Stromal cell of bone marrow (primary cell): Measurements from ENCODE around the gene ACSF2.
"Not testable (repeated sequence)": the region's sequence is repeated elsewhere in the genome, so short reads cannot be mapped to it uniquely, and the experiment has no call there.

ENCODE experiments used
- DNase-seq: peaks from one replicate; pipeline ENCODE4 v3.0.0-alpha.2; 2012; ENCODE audit warnings: low read depth

ACSF2 gene

DNA sequence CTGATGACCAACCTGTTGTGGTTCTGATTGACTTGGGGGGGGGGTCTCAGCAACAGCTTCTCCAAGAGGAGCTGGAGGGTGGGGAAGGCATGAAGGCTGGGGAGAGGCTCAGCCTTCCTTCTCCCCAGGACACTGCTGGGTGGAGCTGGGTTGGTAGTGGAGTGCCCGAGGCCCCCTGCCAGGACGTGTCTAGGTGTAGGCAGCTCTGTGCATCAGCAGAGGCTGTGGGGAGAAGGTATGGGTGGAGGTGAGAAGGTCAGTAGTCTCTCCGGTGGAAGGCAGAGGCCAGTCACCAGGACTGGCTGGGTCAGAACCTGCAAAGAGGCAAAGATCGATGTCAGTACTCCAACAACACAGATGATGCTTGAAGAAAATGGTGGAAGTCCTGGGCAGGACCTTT lies 38.7 kb downstream of the ACSF2 start:
- no peak for DNase-seq

DNA sequence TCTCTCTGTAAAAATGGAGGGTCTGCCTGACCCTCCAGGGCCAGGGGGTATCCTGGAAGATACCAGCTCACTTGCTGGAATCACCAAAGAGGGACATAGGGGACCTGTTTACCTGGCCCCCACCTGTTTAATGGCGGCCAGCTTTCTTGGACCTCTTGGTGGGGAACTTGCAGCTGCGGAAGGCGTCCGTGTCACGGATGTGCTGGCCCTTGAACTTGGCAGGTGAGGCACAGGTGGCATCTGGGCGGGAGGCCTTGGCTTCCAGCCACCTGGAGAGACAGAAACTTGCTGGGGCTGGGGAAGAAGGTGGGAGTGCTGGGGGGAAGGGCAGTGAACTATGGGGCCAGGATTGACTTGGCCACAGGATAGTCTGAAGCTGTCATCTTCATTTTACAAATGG lies 39.2 kb downstream of the ACSF2 start:
- DNase-seq, result no peak

GRCh38 chr17:50465635-50466034 lies 39.6 kb downstream of the ACSF2 start:
- DNase-seq, result no peak

DNA sequence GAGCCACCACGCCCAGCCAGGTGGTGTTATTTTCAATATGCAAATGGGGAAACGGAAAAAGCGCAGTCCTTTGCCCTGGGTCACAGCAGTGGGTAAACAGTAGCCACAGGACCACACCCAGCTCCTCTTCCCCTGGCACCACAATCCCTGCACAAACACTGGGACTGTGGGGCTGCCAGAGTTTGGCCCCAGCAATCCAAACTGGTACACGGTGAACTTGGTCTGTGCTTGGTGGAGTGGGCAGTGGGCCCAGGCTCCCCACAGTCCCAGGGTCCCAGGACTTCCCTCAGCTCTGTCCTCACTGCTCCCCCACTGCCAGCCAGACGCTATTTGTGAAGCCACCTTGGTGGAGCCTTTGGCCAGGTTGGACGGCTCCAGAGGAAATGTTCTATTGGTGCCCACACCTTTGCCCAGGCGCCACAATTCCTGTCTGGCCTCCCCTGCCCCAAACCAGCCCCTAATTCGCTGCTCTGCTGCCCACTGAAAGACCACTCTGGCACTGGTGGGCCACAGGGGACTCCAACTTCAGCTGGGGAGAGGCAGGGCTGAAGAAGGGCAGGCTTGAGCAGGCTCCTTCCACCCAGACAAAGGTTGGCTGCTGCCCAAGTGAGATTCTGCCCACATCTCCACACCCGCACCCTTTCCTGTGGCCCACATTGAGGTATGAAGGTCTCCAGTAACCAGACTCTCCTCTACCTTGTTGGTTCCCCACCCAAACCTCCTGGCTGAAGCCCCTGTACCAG lies 40.5 kb downstream of the ACSF2 start:
- no peak for DNase-seq

GRCh38 chr17:50467114-50467854 lies 41.3 kb downstream of the ACSF2 start:
- no peak for DNase-seq

- no peak for DNase-seq
Observed at GRCh38 chr17:50467855-50468303, 41.9 kb downstream of the ACSF2 start.

DNA sequence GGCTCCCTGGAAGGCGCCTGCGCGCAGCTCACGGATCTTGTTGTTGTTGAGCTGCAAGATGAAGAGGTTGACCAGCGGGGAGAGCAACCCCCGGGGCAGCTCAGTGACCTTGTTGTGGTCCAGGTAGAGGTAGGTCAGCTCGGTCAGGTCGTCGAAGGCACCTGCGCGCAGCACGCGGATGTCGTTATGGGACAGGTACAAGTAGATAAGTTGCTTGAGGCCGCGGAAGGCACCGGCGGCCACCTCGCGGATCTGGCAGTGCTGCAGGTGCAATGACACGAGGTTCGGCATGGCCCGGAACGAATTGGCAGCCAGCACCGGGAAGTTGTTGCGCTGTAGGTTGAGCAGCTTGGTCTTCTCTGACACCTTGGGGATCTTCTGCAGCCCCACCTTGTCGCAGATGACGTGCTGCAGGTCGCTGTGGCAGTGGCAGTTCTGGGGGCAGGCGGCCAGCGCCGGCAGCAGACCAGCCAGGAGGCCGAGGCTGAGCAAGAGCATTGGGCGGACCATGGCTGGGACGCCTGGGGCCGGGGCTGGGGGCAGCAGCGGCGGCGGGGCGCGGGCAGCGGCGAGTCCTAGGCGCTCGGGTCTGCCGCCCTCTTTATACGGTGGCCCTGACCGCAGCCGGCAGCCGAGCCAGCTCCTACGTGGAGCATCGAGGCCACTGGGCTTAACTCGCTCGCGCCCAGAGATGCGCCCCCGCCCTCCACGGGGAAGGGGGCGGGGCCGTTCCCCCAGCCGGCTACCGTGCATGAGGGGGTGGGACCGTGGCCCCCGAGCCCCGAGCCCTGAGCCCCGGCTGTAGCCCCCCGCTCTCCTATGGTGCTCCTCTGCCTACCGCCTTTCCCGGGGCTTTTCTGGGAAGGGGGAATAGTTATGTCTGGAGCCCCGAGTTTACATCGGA lies 42.5 kb downstream of the ACSF2 start, which contains the start of gene CHAD:
TSS of gene CHAD (minus strand) at position 577 of the 904 bp plus-strand sequence. CDS start at position 510, 67 bp downstream.
- no peak for DNase-seq

GRCh38 chr17:50469208-50469605 lies 43.2 kb downstream of the ACSF2 start:
- no peak for DNase-seq

DNA sequence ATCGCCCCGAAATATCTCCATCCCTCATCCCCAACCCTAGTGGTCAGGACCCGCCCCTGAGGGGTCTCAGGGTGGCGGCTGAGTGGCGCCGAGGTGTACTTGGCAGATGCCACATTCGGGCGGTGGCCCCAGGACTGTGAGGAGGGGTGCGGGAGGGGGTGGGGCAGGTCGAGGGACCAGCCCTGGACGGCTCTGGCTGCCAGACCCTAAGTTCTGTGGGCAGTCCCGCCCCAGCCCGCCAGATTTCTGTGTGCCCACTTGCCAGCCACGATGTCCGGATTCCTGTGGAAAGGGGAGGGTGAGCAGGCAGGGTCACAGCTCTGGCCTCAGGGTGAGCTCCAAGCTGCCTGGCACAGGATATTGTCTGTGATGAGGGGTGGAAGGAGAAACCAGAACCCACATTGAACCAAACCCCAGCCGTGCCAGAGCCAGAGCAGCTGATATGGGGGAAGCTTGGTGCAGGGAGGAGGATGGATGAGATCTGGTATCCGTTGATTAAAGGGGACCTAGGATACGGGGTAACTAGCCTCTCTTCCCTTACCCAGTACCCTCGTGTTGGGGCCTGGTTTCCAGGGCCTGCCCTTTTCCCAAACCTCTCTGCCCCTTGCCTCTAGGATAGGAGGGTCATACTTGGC lies 43.8 kb downstream of the ACSF2 start:
- DNase-seq, result no peak

GRCh38 chr17:50470426-50470825 lies 44.4 kb downstream of the ACSF2 start:
- DNase-seq, result no peak

- no peak for DNase-seq
Observed at GRCh38 chr17:50471009-50471905, 45.2 kb downstream of the ACSF2 start.

GRCh38 chr17:50472286-50472685 lies 46.3 kb downstream of the ACSF2 start:
- DNase-seq, result no peak

DNA sequence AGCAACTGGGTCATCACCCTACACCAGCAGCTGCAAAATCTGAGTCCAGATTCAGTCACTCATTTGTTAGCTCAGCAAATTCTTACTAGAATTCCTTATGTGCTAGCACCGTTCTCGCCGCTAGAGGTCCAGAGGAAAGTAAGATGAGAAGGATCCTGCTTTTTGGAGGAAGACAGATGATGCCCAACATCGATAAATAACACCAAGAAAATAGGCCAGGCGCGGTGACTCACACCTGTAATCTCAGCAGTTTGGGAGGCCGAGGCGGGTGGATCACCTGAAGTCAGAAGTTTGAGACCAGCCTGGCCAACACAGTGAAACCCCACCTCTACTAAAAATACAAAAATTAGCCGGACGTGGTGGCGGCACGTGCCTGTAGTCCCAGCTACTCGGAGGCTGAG lies 46.7 kb downstream of the ACSF2 start:
- DNase-seq, result not testable (repeated sequence)

DNA sequence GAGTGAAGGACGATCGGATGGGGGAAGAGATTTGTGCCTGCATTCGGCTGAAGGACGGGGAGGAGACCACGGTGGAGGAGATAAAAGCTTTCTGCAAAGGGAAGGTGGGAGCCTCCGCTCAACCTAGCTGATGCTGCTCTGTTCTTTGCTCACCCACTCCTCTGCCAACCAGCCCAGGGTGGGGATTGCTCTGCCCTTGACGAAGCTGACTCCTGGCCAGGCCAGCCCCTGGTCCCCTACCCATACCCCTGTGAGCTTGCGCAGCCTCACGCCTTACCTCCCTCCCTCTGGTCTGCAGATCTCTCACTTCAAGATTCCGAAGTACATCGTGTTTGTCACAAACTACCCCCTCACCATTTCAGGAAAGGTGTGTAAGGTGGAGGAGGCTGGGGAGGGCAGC lies 47.9 kb downstream of the ACSF2 start:
- no peak for DNase-seq

DNA sequence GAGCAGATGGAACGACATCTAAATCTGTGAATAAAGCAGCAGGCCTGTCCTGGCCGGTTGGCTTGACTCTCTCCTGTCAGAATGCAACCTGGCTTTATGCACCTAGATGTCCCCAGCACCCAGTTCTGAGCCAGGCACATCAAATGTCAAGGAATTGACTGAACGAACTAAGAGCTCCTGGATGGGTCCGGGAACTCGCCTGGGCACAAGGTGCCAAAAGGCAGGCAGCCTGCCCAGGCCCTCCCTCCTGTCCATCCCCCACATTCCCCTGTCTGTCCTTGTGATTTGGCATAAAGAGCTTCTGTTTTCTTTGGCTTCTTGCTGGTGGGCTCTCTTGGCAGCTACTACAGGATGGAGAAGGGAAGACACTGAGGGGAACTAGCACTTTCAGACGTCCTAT lies 48.5 kb downstream of the ACSF2 start:
- DNase-seq, result no peak

DNA sequence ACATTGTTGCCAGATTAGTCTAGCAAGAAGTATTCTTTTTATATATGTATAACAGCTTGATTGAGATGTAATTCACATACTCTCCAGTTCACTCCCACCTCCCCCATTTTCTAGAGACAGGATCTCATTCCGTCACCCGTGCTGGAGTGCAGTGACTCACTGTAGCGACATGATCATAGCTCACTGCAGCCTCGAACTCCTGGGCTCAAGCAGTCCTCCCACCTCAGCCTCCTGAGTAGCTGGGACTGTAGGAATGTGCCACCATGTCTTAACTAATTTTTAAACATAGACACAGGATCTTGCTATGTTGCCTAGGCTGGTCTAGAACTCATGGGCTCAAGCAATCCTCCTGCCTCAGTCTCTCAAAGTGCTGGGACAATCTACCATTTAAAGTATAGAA lies 49.3 kb downstream of the ACSF2 start:
- no peak for DNase-seq

- not testable (repeated sequence) for DNase-seq
Observed at GRCh38 chr17:50475775-50476544, 49.9 kb downstream of the ACSF2 start.

GRCh38 chr17:50476545-50477315 lies 50.7 kb downstream of the ACSF2 start:
- DNase-seq, result no peak

GRCh38 chr17:50477976-50478375 lies 52.0 kb downstream of the ACSF2 start:
- DNase-seq, result no peak
